GM23338 (cell line): ENCODE measurements around the gene TDRD7. TPM values are rescaled to one million over a fixed set of nuclear protein-coding genes. Genes with fewer than 3 reads are reported as not detected.

Experiments
- ATAC-seq: fragments of 200-7000 bp; cut with Tn5 transposase; 3 replicates; pipeline ENCODE4 v1.9.1; 2020
- DNase-seq: peaks from one replicate; pipeline ENCODE4 v3.0.0-alpha.2; 2015; ENCODE audit warnings: low spot score
- H2AFZ ChIP-seq: fragments of 200-600 bp; sonication (generic); 2 replicates; pipeline ENCODE4 v1.8.0; 2016; ENCODE audit warnings: antibody characterized with exemption, mild to moderate bottlenecking, moderate library complexity
- H3F3A ChIP-seq: fragments of 200-600 bp; sonication (generic); replicated peaks from 2 replicates; pipeline ENCODE4 v1.8.0; 2017; ENCODE audit warnings: antibody characterized with exemption, mixed run types, low read depth
- H3K27ac ChIP-seq: fragments of 200-600 bp; sonication (generic); 2 replicates; pipeline ENCODE4 v1.6.1; 2016; ENCODE audit warnings: low read depth
- H3K27me3 ChIP-seq: fragments of 200-600 bp; sonication (generic); 2 replicates; pipeline ENCODE4 v1.8.0; 2016; ENCODE audit warnings: mild to moderate bottlenecking, mixed run types, moderate library complexity; ENCODE audit not compliant: insufficient read depth
- H3K36me3 ChIP-seq: fragments of 200-600 bp; sonication (generic); 2 replicates; pipeline ENCODE4 v1.8.0; 2016; ENCODE audit warnings: mild to moderate bottlenecking; ENCODE audit not compliant: insufficient read depth
- H3K4me1 ChIP-seq: fragments of 200-600 bp; sonication (generic); 2 replicates; pipeline ENCODE4 v1.8.0; 2016; ENCODE audit warnings: mild to moderate bottlenecking, moderate library complexity; ENCODE audit not compliant: insufficient read depth
- H3K4me2 ChIP-seq: fragments of 200-600 bp; sonication (generic); 2 replicates; pipeline ENCODE4 v1.7.1; 2017; ENCODE audit warnings: mixed run types
- H3K4me3 ChIP-seq: fragments of 200-600 bp; sonication (generic); 2 replicates; pipeline ENCODE4 v1.6.1; 2016; ENCODE audit warnings: mixed run types
- H3K79me2 ChIP-seq: fragments of 200-600 bp; sonication (generic); replicated peaks from 2 replicates; pipeline ENCODE4 v1.8.0; 2017; ENCODE audit warnings: mild to moderate bottlenecking; ENCODE audit not compliant: insufficient read depth
- H3K9me2 ChIP-seq: fragments of 200-600 bp; sonication (generic); 2 replicates; pipeline ENCODE4 v1.8.0; 2017; ENCODE audit not compliant: insufficient read depth
- H4K20me1 ChIP-seq: fragments of 200-600 bp; sonication (generic); replicated peaks from 2 replicates; pipeline ENCODE4 v1.8.0; 2017; ENCODE audit warnings: mild to moderate bottlenecking; ENCODE audit not compliant: insufficient read depth
- H3K27ac Mint-ChIP-seq: 2 replicates; pipeline ENCODE4 v1.8.0; 2020; ENCODE audit warnings: inconsistent platforms, mild to moderate bottlenecking, moderate library complexity, mixed read lengths
- H3K27me3 Mint-ChIP-seq: 3 replicates; pipeline ENCODE4 v1.8.0; 2022; ENCODE audit warnings: low read depth, mild to moderate bottlenecking, moderate library complexity, mixed read lengths, inconsistent platforms; ENCODE audit not compliant: insufficient read depth, poor library complexity
- H3K36me3 Mint-ChIP-seq: 3 replicates; pipeline ENCODE4 v1.8.0; 2021; ENCODE audit warnings: low read depth, mild to moderate bottlenecking, inconsistent platforms, moderate library complexity, mixed read lengths
- H3K4me1 Mint-ChIP-seq: 3 replicates; pipeline ENCODE4 v1.8.0; 2020; ENCODE audit warnings: mild to moderate bottlenecking, inconsistent platforms, mixed read lengths
- H3K4me3 Mint-ChIP-seq: 3 replicates; pipeline ENCODE4 v1.8.0; 2021; ENCODE audit warnings: moderate library complexity, mild to moderate bottlenecking, inconsistent platforms, mixed read lengths
- H3K9me3 Mint-ChIP-seq: 3 replicates; pipeline ENCODE4 v1.8.0; 2020; ENCODE audit warnings: moderate library complexity, mild to moderate bottlenecking, inconsistent platforms, mixed read lengths
- CREB1 ChIP-seq: fragments of 250-450 bp; sonication (Bioruptor Pico); IDR thresholded peaks from 2 replicates; pipeline ENCODE4 v1.5.0; 2020; ENCODE audit warnings: low read depth, mild to moderate bottlenecking, moderate library complexity
- EZH2 ChIP-seq: fragments of 200-600 bp; sonication (generic); IDR thresholded peaks from one replicate; pipeline ENCODE4 v1.8.0; 2017; ENCODE audit warnings: antibody characterized with exemption, mild to moderate bottlenecking, low read depth; ENCODE audit not compliant: unreplicated experiment
- EZH2phosphoT487 ChIP-seq: fragments of 200-600 bp; sonication (generic); IDR thresholded peaks from one replicate; pipeline ENCODE4 v1.8.1; 2018; ENCODE audit warnings: antibody characterized with exemption; ENCODE audit not compliant: unreplicated experiment
- JUNB ChIP-seq: IDR thresholded peaks from one replicate; pipeline ENCODE4 v1.6.1; 2016; ENCODE audit warnings: antibody characterized with exemption; ENCODE audit not compliant: unreplicated experiment
- NANOG ChIP-seq: IDR thresholded peaks from 2 replicates; pipeline ENCODE4 v1.6.1; 2016; ENCODE audit warnings: antibody characterized with exemption, borderline replicate concordance
- POLR2AphosphoS5 ChIP-seq: IDR thresholded peaks from 2 replicates; pipeline ENCODE4 v1.6.1; 2016; ENCODE audit warnings: antibody characterized with exemption, low read depth
- STAT1 ChIP-seq: IDR thresholded peaks from one replicate; pipeline ENCODE4 v1.6.1; 2016; ENCODE audit warnings: antibody characterized with exemption; ENCODE audit not compliant: unreplicated experiment
- ZNF114 ChIP-seq: fragments of 250-450 bp; sonication (Bioruptor Pico); IDR thresholded peaks from 2 replicates; pipeline ENCODE4 v1.5.0; 2020; ENCODE audit warnings: mild to moderate bottlenecking, moderate library complexity
- ZNF331 ChIP-seq: fragments of 250-450 bp; sonication (Bioruptor Pico); IDR thresholded peaks from 2 replicates; pipeline ENCODE4 v1.5.0; 2020; ENCODE audit warnings: low read depth, mild to moderate bottlenecking, moderate library complexity
- polyA plus RNA-seq: library from polyadenylated mRNA; unstranded; fragments of >200 nt; fragmentation: Nextera tagmentation; extraction: Ambion mirVana; gene quantifications from 2 replicates; pipeline ENCODE4 v1.2.1, GENCODE V29; 2016
- total RNA-seq: library from RNA; depleted of rRNA; stranded (reverse); fragments of >200 nt; shearing (Covaris generic); gene quantifications from 2 replicates; pipeline ENCODE4 v1.2.3, GENCODE V29; 2014
- TF ChIP-seq, protein P1 (sequence below): IDR thresholded peaks from 2 replicates; pipeline ENCODE4 v1.6.1; 2016; ENCODE audit warnings: antibody characterized with exemption
- TF ChIP-seq, protein P2 (sequence below), 2 experiments: fragments of 200-600 bp in 1 of 2; sonication (generic) in 1 of 2; conservative IDR thresholded peaks; 2 replicates each; pipeline versions ENCODE4 v1.5.1 to v1.6.1; 2016 to 2017; ENCODE audit warnings: antibody characterized with exemption in 2 of 2, low read depth in 2 of 2, mild to moderate bottlenecking in 2 of 2, moderate library complexity in 1 of 2
- TF ChIP-seq, protein P3 (sequence below): IDR thresholded peaks from one replicate; pipeline ENCODE4 v1.6.1; 2018; ENCODE audit warnings: antibody characterized with exemption; ENCODE audit not compliant: unreplicated experiment

The TDRD7 gene
- total and polyA plus RNA-seq, 2 experiments from 2014 or later = 1.7 to 3.1 TPM

DNA sequence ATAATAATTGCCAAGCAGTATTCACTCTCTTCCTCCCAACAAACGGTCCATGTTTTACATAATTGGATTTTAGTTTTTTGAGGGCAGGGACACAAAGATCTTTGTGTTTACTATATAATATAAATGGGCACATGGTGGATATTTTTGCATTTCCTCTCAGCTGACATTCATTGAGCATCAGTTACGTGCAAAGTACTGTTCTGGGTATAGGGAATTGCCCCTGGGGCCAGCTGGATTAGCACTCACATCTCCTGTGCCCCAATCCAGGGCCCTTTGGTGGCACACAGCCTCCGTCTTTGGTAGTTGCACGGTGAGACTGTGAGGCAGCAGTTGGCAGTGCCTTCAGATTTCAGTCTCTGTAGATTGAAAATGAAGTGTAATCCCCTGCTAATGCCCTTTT is 1.6 kb downstream of the TDRD7 start:
- Histone ChIP-seq H2AFZ (no peak overlapping the region), H3K36me3 (no peaks in the 10 kb centered on the region), H3K27me3 (peaks cover 39% of the 10 kb centered on the region), H3K27ac (no peak overlapping the region), H3K4me2 (no peak overlapping the region), H3F3A (peaks cover 6% of the 10 kb centered on the region; the same call in 1 of the 2 replicates), H4K20me1 (no peaks in the 10 kb centered on the region), H3K4me1 (peaks cover 4% of the 10 kb centered on the region; the same call in 1 of the 2 replicates), H3K4me3 (no peak overlapping the region), H3K79me2 (no peaks in the 10 kb centered on the region), H3K9me2 (no peaks in the 10 kb centered on the region)
- no peaks in the 10 kb centered on the region; the same call in 2 of the 3 replicates for H3K36me3 Mint-ChIP-seq
- TF ChIP-seq EZH2phosphoT487 = no peak
- TF ChIP-seq, protein P1, sequence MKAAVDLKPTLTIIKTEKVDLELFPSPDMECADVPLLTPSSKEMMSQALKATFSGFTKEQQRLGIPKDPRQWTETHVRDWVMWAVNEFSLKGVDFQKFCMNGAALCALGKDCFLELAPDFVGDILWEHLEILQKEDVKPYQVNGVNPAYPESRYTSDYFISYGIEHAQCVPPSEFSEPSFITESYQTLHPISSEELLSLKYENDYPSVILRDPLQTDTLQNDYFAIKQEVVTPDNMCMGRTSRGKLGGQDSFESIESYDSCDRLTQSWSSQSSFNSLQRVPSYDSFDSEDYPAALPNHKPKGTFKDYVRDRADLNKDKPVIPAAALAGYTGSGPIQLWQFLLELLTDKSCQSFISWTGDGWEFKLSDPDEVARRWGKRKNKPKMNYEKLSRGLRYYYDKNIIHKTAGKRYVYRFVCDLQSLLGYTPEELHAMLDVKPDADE = no peak
- TF ChIP-seq ZNF114 (CRISPR knock-in tag) = no peak
- TF ChIP-seq CREB1 (CRISPR knock-in tag) = no peak
- no peak for TF ChIP-seq POLR2AphosphoS5
- TF ChIP-seq JUNB = no peak
- no peak overlapping the region for H3K27ac Mint-ChIP-seq
- peaks cover 6% of the 10 kb centered on the region; the same call in 1 of the 3 replicates for H3K4me1 Mint-ChIP-seq
- no peak for DNase-seq
- no peaks in the 10 kb centered on the region for H3K9me3 Mint-ChIP-seq
- peaks cover 13% of the 10 kb centered on the region for H3K27me3 Mint-ChIP-seq
- peak overlapping the region; percentile 80; the same call in 2 of the 3 replicates for H3K4me3 Mint-ChIP-seq
- ATAC-seq = no peak

DNA sequence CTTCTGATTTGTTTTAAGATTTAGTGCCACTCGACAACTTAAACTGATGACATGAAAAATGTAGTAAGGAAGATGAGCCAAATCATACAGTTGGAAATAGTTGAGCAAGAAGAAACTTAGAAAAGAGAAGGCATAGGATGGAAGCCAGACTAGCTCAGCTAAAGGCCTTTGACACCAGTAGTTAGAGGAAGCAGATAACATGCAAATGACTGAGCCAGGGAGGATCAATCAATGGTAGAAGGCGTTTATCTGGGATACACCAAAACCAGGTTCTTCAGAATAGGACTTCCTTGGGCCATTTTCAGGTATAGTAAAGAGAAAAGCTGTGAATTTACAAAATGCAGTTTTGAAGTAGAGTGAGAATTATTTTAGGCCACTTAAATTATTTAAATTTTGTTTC is 3.2 kb downstream of the TDRD7 start:
- Histone ChIP-seq H3K79me2 (no peaks in the 10 kb centered on the region), H3K27me3 (peaks cover 39% of the 10 kb centered on the region), H4K20me1 (no peaks in the 10 kb centered on the region), H2AFZ (no peak overlapping the region), H3K4me1 (peaks cover 12% of the 10 kb centered on the region; the same call in 1 of the 2 replicates), H3K4me2 (no peak overlapping the region), H3K4me3 (no peak overlapping the region), H3K36me3 (no peaks in the 10 kb centered on the region), H3F3A (peaks cover 6% of the 10 kb centered on the region; the same call in 1 of the 2 replicates), H3K27ac (no peak overlapping the region), H3K9me2 (no peaks in the 10 kb centered on the region)
- Mint-ChIP-seq H3K4me1 (peaks cover 11% of the 10 kb centered on the region), H3K9me3 (no peaks in the 10 kb centered on the region), H3K27me3 (peaks cover 13% of the 10 kb centered on the region), H3K4me3 (no peak overlapping the region), H3K36me3 (no peaks in the 10 kb centered on the region; the same call in 2 of the 3 replicates), H3K27ac (no peak overlapping the region)
- no peak for DNase-seq
- ATAC-seq = no peak
- TF ChIP-seq NANOG = no peak
- TF ChIP-seq EZH2phosphoT487 = no peak
- TF ChIP-seq ZNF331 (CRISPR knock-in tag) = no peak
- TF ChIP-seq ZNF114 (CRISPR knock-in tag) = no peak
- no peak for TF ChIP-seq STAT1
- TF ChIP-seq, protein P1 = no peak
- TF ChIP-seq JUNB = no peak
- TF ChIP-seq, protein P2, sequence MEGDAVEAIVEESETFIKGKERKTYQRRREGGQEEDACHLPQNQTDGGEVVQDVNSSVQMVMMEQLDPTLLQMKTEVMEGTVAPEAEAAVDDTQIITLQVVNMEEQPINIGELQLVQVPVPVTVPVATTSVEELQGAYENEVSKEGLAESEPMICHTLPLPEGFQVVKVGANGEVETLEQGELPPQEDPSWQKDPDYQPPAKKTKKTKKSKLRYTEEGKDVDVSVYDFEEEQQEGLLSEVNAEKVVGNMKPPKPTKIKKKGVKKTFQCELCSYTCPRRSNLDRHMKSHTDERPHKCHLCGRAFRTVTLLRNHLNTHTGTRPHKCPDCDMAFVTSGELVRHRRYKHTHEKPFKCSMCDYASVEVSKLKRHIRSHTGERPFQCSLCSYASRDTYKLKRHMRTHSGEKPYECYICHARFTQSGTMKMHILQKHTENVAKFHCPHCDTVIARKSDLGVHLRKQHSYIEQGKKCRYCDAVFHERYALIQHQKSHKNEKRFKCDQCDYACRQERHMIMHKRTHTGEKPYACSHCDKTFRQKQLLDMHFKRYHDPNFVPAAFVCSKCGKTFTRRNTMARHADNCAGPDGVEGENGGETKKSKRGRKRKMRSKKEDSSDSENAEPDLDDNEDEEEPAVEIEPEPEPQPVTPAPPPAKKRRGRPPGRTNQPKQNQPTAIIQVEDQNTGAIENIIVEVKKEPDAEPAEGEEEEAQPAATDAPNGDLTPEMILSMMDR (conservative IDR thresholded peaks at IDR 0.05; ENCODE audit: low read depth in 2 of 2) = no peak
- TF ChIP-seq CREB1 (CRISPR knock-in tag) = no peak
- no peak for TF ChIP-seq POLR2AphosphoS5
- TF ChIP-seq EZH2 = no peak
- TF ChIP-seq, protein P3, sequence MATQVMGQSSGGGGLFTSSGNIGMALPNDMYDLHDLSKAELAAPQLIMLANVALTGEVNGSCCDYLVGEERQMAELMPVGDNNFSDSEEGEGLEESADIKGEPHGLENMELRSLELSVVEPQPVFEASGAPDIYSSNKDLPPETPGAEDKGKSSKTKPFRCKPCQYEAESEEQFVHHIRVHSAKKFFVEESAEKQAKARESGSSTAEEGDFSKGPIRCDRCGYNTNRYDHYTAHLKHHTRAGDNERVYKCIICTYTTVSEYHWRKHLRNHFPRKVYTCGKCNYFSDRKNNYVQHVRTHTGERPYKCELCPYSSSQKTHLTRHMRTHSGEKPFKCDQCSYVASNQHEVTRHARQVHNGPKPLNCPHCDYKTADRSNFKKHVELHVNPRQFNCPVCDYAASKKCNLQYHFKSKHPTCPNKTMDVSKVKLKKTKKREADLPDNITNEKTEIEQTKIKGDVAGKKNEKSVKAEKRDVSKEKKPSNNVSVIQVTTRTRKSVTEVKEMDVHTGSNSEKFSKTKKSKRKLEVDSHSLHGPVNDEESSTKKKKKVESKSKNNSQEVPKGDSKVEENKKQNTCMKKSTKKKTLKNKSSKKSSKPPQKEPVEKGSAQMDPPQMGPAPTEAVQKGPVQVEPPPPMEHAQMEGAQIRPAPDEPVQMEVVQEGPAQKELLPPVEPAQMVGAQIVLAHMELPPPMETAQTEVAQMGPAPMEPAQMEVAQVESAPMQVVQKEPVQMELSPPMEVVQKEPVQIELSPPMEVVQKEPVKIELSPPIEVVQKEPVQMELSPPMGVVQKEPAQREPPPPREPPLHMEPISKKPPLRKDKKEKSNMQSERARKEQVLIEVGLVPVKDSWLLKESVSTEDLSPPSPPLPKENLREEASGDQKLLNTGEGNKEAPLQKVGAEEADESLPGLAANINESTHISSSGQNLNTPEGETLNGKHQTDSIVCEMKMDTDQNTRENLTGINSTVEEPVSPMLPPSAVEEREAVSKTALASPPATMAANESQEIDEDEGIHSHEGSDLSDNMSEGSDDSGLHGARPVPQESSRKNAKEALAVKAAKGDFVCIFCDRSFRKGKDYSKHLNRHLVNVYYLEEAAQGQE = no peak
